ENCODE results near the gene SSX2B.
"Not testable (repeated sequence)": the region's sequence is repeated elsewhere in the genome, so short reads cannot be mapped to it uniquely, and the experiment has no call there.

The SSX2B gene, protein sequence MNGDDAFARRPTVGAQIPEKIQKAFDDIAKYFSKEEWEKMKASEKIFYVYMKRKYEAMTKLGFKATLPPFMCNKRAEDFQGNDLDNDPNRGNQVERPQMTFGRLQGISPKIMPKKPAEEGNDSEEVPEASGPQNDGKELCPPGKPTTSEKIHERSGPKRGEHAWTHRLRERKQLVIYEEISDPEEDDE

DNA sequence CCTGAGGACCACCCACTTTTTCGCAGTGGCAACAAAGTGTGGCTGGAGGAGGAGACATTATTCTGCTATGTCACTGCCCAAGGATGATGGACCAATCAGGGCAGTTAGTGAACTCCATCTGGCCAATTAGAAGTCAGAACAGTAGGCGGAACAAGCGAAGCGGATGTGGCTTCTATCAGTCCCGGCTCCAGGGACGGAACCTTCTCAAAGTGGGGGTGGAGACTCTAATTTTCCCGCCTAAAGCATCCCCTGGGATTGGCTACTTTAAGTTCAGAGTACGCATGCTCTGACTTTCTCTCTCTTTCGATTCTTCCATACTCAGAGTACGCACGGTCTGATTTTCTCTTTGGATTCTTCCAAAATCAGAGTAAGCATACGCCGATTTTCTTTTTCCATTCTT, at the start of gene SSX2B:
SSX2B (plus strand) TSS at position 301 of the 400 bp plus-strand sequence. CDS start 1,429 bp downstream, outside the sequence.
- not testable (repeated sequence) for DNase-seq

DNA sequence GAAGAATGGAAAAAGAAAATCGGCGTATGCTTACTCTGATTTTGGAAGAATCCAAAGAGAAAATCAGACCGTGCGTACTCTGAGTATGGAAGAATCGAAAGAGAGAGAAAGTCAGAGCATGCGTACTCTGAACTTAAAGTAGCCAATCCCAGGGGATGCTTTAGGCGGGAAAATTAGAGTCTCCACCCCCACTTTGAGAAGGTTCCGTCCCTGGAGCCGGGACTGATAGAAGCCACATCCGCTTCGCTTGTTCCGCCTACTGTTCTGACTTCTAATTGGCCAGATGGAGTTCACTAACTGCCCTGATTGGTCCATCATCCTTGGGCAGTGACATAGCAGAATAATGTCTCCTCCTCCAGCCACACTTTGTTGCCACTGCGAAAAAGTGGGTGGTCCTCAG, 44.0 kb upstream of the SSX2B start, which contains the start of gene SSX2:
SSX2 (minus strand) TSS at position 101 of the 400 bp plus-strand sequence. CDS start 1,429 bp downstream, outside the sequence.
- not testable (repeated sequence) for DNase-seq

- DNase-seq, result not testable (repeated sequence)
Measured at GRCh38 chrX:52765983-52766382, 14.9 kb downstream of the SSX2B start.

DNA sequence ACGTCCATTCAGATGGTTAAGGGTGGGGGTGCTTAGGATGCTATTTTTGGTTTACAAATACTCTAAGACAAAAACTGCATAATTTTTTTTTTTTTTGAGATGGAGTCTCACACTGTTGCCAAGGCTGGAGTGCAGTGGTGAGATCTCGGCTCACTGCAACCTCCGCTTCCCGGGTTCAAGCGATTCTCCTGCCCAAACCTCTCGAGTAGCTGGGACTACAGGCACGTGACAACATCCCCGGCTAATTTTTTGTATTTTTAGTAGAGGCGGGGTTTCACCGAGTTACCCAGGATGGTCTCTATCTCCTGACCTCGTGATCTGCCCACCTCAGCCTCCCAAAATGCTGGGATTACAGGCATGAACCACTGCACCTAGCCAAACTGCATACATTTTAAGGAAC, 22.5 kb downstream of the SSX2B start:
- not testable (repeated sequence) for DNase-seq

GRCh38 chrX:52797327-52797726, 46.3 kb downstream of the SSX2B start, which contains the start of gene SPANXN5:
Gene SPANXN5 (minus strand): TSS chrX:52797427. CDS start chrX:52797348, 79 bp downstream.
- DNase-seq, result not testable (repeated sequence)

- DNase-seq, result not testable (repeated sequence)
Measured at GRCh38 chrX:52804876-52805275, 53.8 kb downstream of the SSX2B start.
